Left ventricle myocardium inferior (tissue), 1 donor: ENCODE measurements around the gene MRPS7. TPM values are rescaled to one million over a fixed set of nuclear protein-coding genes. Genes with fewer than 3 reads are reported as not detected.
A peak's percentile ranks its signal among the peaks of the same experiment; 100 is the strongest.
"Not testable (repeated sequence)": the region's sequence is repeated elsewhere in the genome, so short reads cannot be mapped to it uniquely, and the experiment has no call there.

ENCODE experiments used
- DNase-seq: peaks from one replicate; pipeline ENCODE4 v3.0.0-alpha.2; 2020
- H3K27ac ChIP-seq: fragments of 200-600 bp; replicated peaks from 2 replicates; pipeline ENCODE4 v1.8.0; 2021
- H3K27me3 ChIP-seq: fragments of 200-600 bp; 2 replicates; pipeline ENCODE4 v1.8.0; 2021; ENCODE audit warnings: low read depth
- H3K36me3 ChIP-seq: fragments of 200-600 bp; 2 replicates; pipeline ENCODE4 v1.8.0; 2021
- H3K4me1 ChIP-seq: fragments of 200-600 bp; 2 replicates; pipeline ENCODE4 v1.8.0; 2021
- H3K4me3 ChIP-seq: fragments of 200-600 bp; 2 replicates; pipeline ENCODE4 v1.8.0; 2021; ENCODE audit warnings: mild to moderate bottlenecking, moderate library complexity
- H3K9me3 ChIP-seq: fragments of 200-600 bp; replicated peaks from 2 replicates; pipeline ENCODE4 v1.8.0; 2021
- CTCF ChIP-seq: fragments of 200-600 bp; IDR thresholded peaks from 2 replicates; pipeline ENCODE4 v1.8.0; 2021; ENCODE audit warnings: antibody characterized with exemption, mild to moderate bottlenecking, borderline replicate concordance
- intact Hi-C: fragments of 100-400 bp; cut with micrococcal nuclease; formaldehyde crosslinking; loops from one replicate; pipeline ENCODE4 v1.11.0; 2022
- total RNA-seq: library from RNA; stranded (reverse); fragmentation: NEBNext Ultra II Directional; extraction: Animal tissue kit (Norgen Biotek cat#: 25700); gene quantifications from one replicate; pipeline ENCODE4 v1.2.1, GENCODE V29; 2021
- donor health status: DM: no; HTN: yes; CAD: no; lungs with severe emphysema.

MRPS7 gene
- total RNA-seq, 1 donor from 2014 or later: 115 TPM

DNA sequence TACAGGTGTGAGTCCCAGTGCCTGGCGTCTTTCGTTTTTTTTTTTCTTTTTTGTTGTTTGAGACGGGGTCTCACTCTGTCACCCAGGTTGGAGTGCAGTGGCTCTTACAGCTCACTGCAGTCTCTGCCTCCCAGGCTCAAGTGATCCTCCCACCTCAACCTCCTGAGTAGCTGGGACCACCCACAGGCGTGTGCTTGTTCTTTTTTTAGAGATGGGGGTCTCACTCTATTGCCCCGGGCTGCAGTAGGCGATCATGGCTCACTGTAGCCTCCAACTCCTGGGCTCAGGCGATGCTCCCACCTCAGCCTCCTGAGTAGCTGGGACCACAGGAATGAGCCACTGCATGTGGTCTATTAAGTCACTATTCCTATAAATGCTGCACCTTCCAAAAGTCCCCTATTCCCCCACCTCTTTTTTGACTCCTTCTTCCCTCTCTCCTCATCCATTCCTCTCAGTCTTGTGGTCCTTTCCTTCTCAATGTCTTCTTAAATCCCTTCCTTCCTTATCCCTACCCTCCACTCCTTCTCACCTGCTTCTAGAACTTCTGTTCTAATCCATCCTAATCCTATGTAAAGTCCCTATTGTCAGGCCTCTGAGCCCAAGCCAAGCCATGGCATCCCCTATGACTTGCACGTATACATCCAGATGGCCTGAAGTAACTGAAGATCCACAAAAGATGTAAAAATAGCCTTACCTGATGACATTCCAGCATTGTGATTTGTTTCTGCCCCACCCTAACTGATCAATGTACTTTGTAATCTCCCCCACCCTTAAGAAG is 9.5 kb upstream of the MRPS7 start:
- H3K27me3 ChIP-seq: no peaks in the 10 kb centered on the region
- no peaks in the 10 kb centered on the region for H3K9me3 ChIP-seq
- peaks cover 33% of the 10 kb centered on the region for H3K4me1 ChIP-seq
- DNase-seq: no peak
- H3K36me3 ChIP-seq: no peaks in the 10 kb centered on the region
- no peak for TF ChIP-seq CTCF
- intact Hi-C loops: no loop called here
- no peak overlapping the region for H3K4me3 ChIP-seq
- H3K27ac ChIP-seq: no peak overlapping the region

DNA sequence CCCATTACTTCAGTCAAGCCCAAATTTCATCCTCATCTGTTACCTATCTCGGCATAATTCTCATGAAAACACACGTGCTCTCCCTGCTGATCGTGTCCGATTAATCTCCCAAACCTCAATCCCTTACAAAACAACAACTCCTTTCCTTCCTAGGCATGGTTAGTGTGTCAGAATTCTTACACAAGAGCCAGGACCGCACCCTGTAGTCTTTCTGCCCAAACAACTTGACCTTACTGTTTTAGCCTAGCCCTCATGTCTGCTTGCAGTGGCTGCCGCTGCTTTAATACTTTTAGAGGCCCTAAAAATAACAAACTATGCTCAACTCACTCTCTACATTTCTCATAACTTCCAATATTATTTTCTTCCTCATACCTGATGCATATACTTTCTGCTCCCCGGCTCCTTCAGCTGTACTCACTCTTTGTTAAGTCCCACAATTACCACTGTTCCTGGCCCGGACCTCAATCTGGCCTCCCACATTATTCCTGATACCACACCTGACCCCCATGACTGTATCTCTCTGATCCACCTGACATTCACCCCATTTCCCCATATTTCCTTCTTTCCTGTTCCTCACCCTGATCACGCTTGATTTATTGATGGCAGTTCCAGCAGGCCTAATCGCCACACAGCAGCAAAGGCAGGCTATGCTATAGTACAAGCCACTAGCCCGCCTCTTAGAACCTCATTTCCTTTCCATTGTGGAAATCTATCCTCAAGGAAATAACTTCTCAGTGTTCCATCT is 5.6 kb upstream of the MRPS7 start:
- H3K4me3 ChIP-seq, H3K9me3 ChIP-seq, DNase-seq, H3K27me3 ChIP-seq, H3K36me3 ChIP-seq, intact Hi-C loops: not testable (repeated sequence)
- H3K4me1 ChIP-seq: peaks cover 48% of the 10 kb centered on the region
- H3K27ac ChIP-seq: peak overlapping the region; percentile 56

DNA sequence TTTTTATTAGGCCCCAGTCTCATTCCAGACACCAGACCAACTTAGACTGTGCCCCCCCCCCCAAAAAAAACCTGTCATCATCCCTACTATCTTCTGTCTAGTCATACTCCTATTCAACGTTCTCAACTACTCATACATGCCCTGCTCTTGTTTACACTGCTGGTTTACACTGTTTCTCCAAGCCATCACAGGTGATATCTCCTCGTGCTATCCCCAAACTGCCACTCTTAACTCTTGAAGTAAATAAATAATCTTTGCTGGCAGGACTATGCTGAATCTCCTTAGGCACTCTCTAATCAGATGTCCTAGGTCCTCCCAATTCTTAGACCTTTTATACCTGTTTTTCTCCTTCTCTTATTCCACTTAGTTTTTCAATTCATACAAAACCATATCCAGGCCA is 4.5 kb upstream of the MRPS7 start:
- H3K27ac ChIP-seq, intact Hi-C loops, H3K9me3 ChIP-seq, H3K4me3 ChIP-seq, H3K36me3 ChIP-seq, H3K27me3 ChIP-seq, DNase-seq: not testable (repeated sequence)
- H3K4me1 ChIP-seq: peaks cover 57% of the 10 kb centered on the region

DNA sequence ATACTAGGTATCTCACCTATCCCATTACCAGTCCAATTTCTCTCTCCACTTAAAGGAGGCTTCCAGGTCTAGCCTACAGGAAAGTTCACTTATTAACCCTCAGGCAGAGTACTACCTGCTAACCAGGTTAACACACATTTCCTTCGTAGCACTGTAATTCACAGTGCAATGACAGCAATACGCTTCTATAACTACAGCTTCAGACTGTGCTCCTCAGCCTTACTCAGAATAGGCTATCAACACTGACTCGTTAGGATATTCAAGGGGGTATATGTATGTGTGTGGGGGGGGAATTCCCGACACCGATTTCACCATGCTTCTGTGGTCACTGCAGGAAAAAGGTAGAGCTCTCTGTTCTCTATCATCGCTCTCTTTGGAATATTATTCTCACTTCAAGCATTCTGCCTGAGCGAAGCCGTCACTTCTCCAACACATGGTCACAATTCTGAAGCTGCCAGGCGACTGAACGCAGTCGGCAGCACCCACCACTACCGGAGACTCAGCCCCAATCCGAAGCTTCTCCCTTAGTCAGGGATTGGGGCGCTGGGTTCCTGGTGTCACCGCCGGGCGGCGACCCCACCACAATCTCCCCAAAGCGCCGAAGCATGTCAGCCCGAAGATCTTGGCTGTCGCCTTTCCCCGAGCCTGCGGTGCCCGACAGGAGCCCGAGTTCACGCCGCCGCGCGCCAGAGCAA is 891 bp upstream of the MRPS7 start:
- no peak for DNase-seq
- Histone ChIP-seq H3K36me3 (peaks cover 31% of the 10 kb centered on the region), H3K27ac (peak overlapping the region; percentile 96), H3K4me1 (peaks cover 63% of the 10 kb centered on the region), H3K9me3 (no peaks in the 10 kb centered on the region), H3K27me3 (no peaks in the 10 kb centered on the region), H3K4me3 (peak overlapping the region; percentile 93)
- no peak for TF ChIP-seq CTCF
- intact Hi-C loops: no loop called here

DNA sequence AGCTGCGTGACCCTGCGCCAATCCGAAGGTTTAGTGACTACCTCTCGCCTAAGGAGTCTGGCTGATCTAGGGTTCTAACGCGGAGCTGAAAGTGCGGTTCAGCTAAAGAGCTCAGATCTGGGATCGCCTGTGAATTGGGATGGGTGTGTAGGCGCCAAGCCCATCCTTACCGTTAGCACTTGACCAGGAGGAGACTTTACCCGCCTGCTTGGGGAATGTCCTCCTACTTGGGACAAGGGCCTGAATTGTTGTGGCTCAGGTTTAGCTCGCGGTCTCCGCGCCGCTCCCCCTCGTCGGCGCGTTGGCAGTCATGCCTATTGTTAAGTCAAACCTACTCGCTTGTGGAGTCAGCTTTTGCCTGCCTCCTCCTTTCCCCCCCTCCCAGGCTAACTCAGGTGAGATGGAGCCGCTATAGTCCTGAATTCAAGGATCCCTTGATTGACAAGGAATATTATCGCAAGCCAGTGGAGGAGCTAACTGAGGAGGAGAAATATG is 480 bp downstream of the MRPS7 start:
- Histone ChIP-seq H3K9me3 (no peaks in the 10 kb centered on the region), H3K27me3 (no peaks in the 10 kb centered on the region), H3K36me3 (peaks cover 43% of the 10 kb centered on the region), H3K27ac (peak overlapping the region; percentile 96), H3K4me3 (peak overlapping the region; percentile 93), H3K4me1 (peaks cover 53% of the 10 kb centered on the region)
- intact Hi-C loops: no loop called here
- DNase-seq: no peak
- no peak for TF ChIP-seq CTCF

DNA sequence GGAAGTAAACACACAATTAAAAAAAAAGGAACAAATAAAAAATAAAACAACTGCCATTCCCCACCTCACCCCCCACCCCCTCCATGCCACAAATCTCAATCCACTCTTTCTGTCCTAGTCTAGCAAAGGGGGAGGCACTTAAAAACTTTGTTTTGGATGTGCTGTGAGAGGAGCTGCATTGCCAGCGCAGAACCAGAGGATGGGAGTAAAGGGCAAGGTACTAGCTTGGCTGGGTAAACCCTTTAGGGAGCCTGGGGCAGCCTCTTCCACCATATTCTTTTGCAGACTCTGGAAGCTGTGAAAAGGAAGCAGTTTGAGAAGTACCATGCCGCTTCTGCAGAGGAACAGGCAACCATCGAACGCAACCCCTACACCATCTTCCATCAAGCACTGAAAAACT is 1.4 kb downstream of the MRPS7 start:
- peaks cover 47% of the 10 kb centered on the region for H3K36me3 ChIP-seq
- no peaks in the 10 kb centered on the region for H3K9me3 ChIP-seq
- no peak for TF ChIP-seq CTCF
- no peak overlapping the region for H3K27ac ChIP-seq
- H3K4me1 ChIP-seq: peaks cover 60% of the 10 kb centered on the region
- intact Hi-C loops: no loop called here
- H3K27me3 ChIP-seq: no peaks in the 10 kb centered on the region
- DNase-seq: no peak
- H3K4me3 ChIP-seq: peak overlapping the region; percentile 93
